Cardiac fibroblast (primary cell): ENCODE measurements around the gene RAPGEF3.

Experiments
- DNase-seq, 2 donors: peaks; one replicate each; pipeline versions ENCODE4 v3.0.0 to v3.0.0-alpha.2; 2010; ENCODE audit warnings: low read depth in 2 of 2
- H3K4me3 ChIP-seq, 2 donors: replicated peaks in 1 of 2; 1 replicate in 1 of 2; 2 replicates in 1 of 2; pipeline ENCODE4 v1.5.1; 2011; ENCODE audit warnings: low read depth in 2 of 2, low read length in 2 of 2, mild to moderate bottlenecking in 2 of 2, moderate library complexity in 1 of 2
- TF ChIP-seq, protein P1 (sequence below): IDR thresholded peaks from one replicate; pipeline ENCODE4 v1.5.1; 2011; ENCODE audit warnings: low read depth, mild to moderate bottlenecking, low read length, inconsistent platforms

RAPGEF3 gene

GRCh38 chr12:47757364-47757839 is 1.3 kb downstream of the RAPGEF3 start:
- TF ChIP-seq, protein P1, sequence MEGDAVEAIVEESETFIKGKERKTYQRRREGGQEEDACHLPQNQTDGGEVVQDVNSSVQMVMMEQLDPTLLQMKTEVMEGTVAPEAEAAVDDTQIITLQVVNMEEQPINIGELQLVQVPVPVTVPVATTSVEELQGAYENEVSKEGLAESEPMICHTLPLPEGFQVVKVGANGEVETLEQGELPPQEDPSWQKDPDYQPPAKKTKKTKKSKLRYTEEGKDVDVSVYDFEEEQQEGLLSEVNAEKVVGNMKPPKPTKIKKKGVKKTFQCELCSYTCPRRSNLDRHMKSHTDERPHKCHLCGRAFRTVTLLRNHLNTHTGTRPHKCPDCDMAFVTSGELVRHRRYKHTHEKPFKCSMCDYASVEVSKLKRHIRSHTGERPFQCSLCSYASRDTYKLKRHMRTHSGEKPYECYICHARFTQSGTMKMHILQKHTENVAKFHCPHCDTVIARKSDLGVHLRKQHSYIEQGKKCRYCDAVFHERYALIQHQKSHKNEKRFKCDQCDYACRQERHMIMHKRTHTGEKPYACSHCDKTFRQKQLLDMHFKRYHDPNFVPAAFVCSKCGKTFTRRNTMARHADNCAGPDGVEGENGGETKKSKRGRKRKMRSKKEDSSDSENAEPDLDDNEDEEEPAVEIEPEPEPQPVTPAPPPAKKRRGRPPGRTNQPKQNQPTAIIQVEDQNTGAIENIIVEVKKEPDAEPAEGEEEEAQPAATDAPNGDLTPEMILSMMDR, result no peak
- no peak for DNase-seq
- H3K4me3 ChIP-seq, result peak overlapping the region; percentile 57 to 59

GRCh38 chr12:47755655-47756562 is 2.8 kb downstream of the RAPGEF3 start:
- TF ChIP-seq, protein P1, result no peak
- H3K4me3 ChIP-seq, result no peak overlapping the region
- DNase-seq, result no peak

GRCh38 chr12:47754881-47755280 is 3.8 kb downstream of the RAPGEF3 start:
- DNase-seq, result no peak
- H3K4me3 ChIP-seq, result no peak overlapping the region
- TF ChIP-seq, protein P1, result no peak

GRCh38 chr12:47754126-47754525 is 4.6 kb downstream of the RAPGEF3 start:
- no peak overlapping the region for H3K4me3 ChIP-seq
- DNase-seq, result no peak
- TF ChIP-seq, protein P1, result no peak

GRCh38 chr12:47753021-47754001 is 5.4 kb downstream of the RAPGEF3 start:
- TF ChIP-seq, protein P1, result no peak
- peak; percentile 41 to 54 for DNase-seq
- no peak overlapping the region for H3K4me3 ChIP-seq

DNA sequence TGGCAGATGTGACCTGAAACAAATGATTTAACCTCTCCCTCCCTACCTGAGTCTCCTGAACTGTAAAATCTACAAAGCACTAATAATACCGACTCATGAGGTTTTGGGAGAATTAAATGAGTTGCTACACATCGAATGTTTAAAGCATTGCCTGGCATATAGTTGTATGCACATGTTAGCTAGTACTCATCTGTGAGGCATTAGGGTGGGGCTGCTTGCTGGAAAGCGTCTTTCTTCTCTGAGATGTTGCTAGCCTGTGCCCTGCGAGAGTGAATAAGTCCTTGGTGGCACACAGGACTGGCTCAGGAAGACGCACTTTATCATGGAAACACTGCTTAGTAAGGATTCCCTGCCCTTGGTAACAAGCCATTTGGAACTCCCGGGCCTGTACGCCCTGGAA is 6.1 kb downstream of the RAPGEF3 start:
- TF ChIP-seq, protein P1, result no peak
- peak; percentile 25 to 78 for DNase-seq
- H3K4me3 ChIP-seq, result no peak overlapping the region
